Neuronal stem cell (in vitro differentiated cells): ENCODE results near the gene KIF18B.

ENCODE experiments used
- DNase-seq: peaks from one replicate; pipeline ENCODE4 v3.0.0-alpha.2; 2013; ENCODE audit warnings: low spot score
- H2AFZ ChIP-seq: one replicate; pipeline ENCODE4 v1.6.1; 2013; ENCODE audit warnings: mild to moderate bottlenecking, low read length, inconsistent platforms
- H2AK5ac ChIP-seq: 2 replicates; pipeline ENCODE4 v1.6.1; 2013; ENCODE audit warnings: low read depth, mild to moderate bottlenecking, inconsistent platforms, low read length, moderate library complexity, mixed read lengths
- H2BK120ac ChIP-seq: 2 replicates; pipeline ENCODE4 v1.6.1; 2013; ENCODE audit warnings: low read depth, mild to moderate bottlenecking, inconsistent platforms, low read length, moderate library complexity, mixed read lengths
- H2BK12ac ChIP-seq: one replicate; pipeline ENCODE4 v1.6.1; 2013; ENCODE audit warnings: low read length, inconsistent platforms
- H2BK15ac ChIP-seq: 2 replicates; pipeline ENCODE4 v1.6.1; 2013; ENCODE audit warnings: mild to moderate bottlenecking, low read length, inconsistent platforms, mixed read lengths
- H2BK5ac ChIP-seq: one replicate; pipeline ENCODE4 v1.6.1; 2013; ENCODE audit warnings: inconsistent platforms, mild to moderate bottlenecking, low read length, moderate library complexity
- H3K14ac ChIP-seq: one replicate; pipeline ENCODE4 v1.6.1; 2013; ENCODE audit warnings: low read length, inconsistent platforms
- H3K18ac ChIP-seq: 2 replicates; pipeline ENCODE4 v1.6.1; 2013; ENCODE audit warnings: low read length, inconsistent platforms
- H3K23ac ChIP-seq: 2 replicates; pipeline ENCODE4 v1.6.1; 2013; ENCODE audit warnings: low read depth, mild to moderate bottlenecking, mixed read lengths, low read length, inconsistent platforms; ENCODE audit not compliant: poor library complexity
- H3K27ac ChIP-seq: replicated peaks from 3 replicates; pipeline ENCODE4 v1.5.1; 2013; ENCODE audit warnings: low read length, inconsistent platforms
- H3K27me3 ChIP-seq, 3 experiments: 2 replicates each; pipeline ENCODE4 v1.6.1; 2013; ENCODE audit warnings: low read length in 3 of 3, mild to moderate bottlenecking in 2 of 3, inconsistent platforms in 1 of 3, low read depth in 1 of 3, mixed read lengths in 1 of 3, moderate library complexity in 1 of 3; ENCODE audit not compliant: control insufficient read depth in 3 of 3, insufficient read depth in 3 of 3
- H3K36me3 ChIP-seq, 2 donors: replicated peaks in 1 of 2; 2 replicates each; pipeline ENCODE4 v1.6.1; 2013; ENCODE audit warnings: low read length in 2 of 2; ENCODE audit not compliant: control insufficient read depth in 2 of 2, insufficient read depth in 2 of 2
- H3K4ac ChIP-seq: 2 replicates; pipeline ENCODE4 v1.6.1; 2013; ENCODE audit warnings: inconsistent platforms, mild to moderate bottlenecking, low read length, moderate library complexity
- H3K4me1 ChIP-seq, 2 donors: 1 replicate in 1 of 2; 2 replicates in 1 of 2; pipeline ENCODE4 v1.6.1; 2013; ENCODE audit warnings: low read length in 2 of 2, low read depth in 1 of 2; ENCODE audit not compliant: control insufficient read depth in 2 of 2, insufficient read depth in 1 of 2
- H3K4me2 ChIP-seq: one replicate; pipeline ENCODE4 v1.6.1; 2013; ENCODE audit warnings: mild to moderate bottlenecking, low read length, inconsistent platforms; ENCODE audit not compliant: insufficient read depth, poor library complexity, severe bottlenecking
- H3K4me3 ChIP-seq, 2 donors: 2 replicates each; pipeline ENCODE4 v1.5.1; 2013; ENCODE audit warnings: low read length in 2 of 2, mild to moderate bottlenecking in 2 of 2, inconsistent platforms in 1 of 2, moderate library complexity in 1 of 2
- H3K79me1 ChIP-seq: one replicate; pipeline ENCODE4 v1.6.1; 2013; ENCODE audit warnings: low read depth, mild to moderate bottlenecking, inconsistent platforms, low read length, moderate library complexity
- H3K9ac ChIP-seq: one replicate; pipeline ENCODE4 v1.6.1; 2013; ENCODE audit warnings: mild to moderate bottlenecking, low read depth, low read length, inconsistent platforms; ENCODE audit not compliant: poor library complexity
- H3K9me3 ChIP-seq, 2 donors: replicated peaks in 1 of 2; 2 replicates each; pipeline versions ENCODE3 to v1.6.1; 2013; ENCODE audit warnings: low read length in 2 of 2, mild to moderate bottlenecking in 2 of 2, inconsistent platforms in 1 of 2, low read depth in 1 of 2, mixed read lengths in 1 of 2, moderate library complexity in 1 of 2; ENCODE audit not compliant: control insufficient read depth in 2 of 2, insufficient read depth in 1 of 2
- H4K8ac ChIP-seq: one replicate; pipeline ENCODE4 v1.6.1; 2013; ENCODE audit warnings: low read depth, mild to moderate bottlenecking, inconsistent platforms, low read length, moderate library complexity
- H4K91ac ChIP-seq: one replicate; pipeline ENCODE4 v1.6.1; 2013; ENCODE audit warnings: low read length, low read depth, mild to moderate bottlenecking, inconsistent platforms; ENCODE audit not compliant: poor library complexity
- WGBS, 2 donors: extraction: QIAGEN DNeasy Blood & Tissue Kit; methylation state at CpG; one replicate each; pipeline ENCODE4 v1.1.7; 2013; ENCODE audit warnings: missing lambda C conversion rate in 2 of 2, mixed read lengths in 1 of 2; ENCODE audit not compliant: insufficient read length in 2 of 2, insufficient replicate concordance in 1 of 2; ENCODE audit errors: extremely low coverage in 2 of 2; 5-methylcytosine and 5-hydroxymethylcytosine counted together

KIF18B gene

GRCh38 chr17:44922746-44923470, 24.7 kb downstream of the KIF18B start:
- WGBS, 2 donors: no CpG with 5 or more reads among the region's 19 CpGs
- Histone ChIP-seq H3K27me3 (peaks cover 0 to 16% (median 0%) of the 10 kb centered on the region in 3 experiments), H3K14ac (no peak overlapping the region), H4K8ac (no peak overlapping the region), H3K9me3 (no peaks in the 10 kb centered on the region), H3K18ac (peak overlapping the region; percentile 38), H2BK5ac (no peak overlapping the region), H3K4ac (no peak overlapping the region), H4K91ac (peak overlapping the region; percentile 49), H2BK12ac (no peak overlapping the region), H3K4me2 (no peak overlapping the region), H3K23ac (peak overlapping the region; percentile 49), H3K4me1 (peaks cover 0 to 17% of the 10 kb centered on the region in 2 donors), H2BK15ac (peak overlapping the region; percentile 60), H3K27ac (no peak overlapping the region), H2BK120ac (peak overlapping the region; percentile 25), H2AFZ (no peak overlapping the region), H3K79me1 (no peaks in the 10 kb centered on the region), H3K36me3 (peaks cover 22 to 28% of the 10 kb centered on the region in 2 donors), H2AK5ac (peak overlapping the region; percentile 48), H3K9ac (no peak overlapping the region), H3K4me3 (no peak overlapping the region)
- no peak for DNase-seq

GRCh38 chr17:44922136-44922535, 25.4 kb downstream of the KIF18B start:
- Histone ChIP-seq H3K23ac (no peak overlapping the region), H3K9ac (no peak overlapping the region), H3K4me1 (peaks cover 0 to 17% of the 10 kb centered on the region in 2 donors), H3K4me2 (no peak overlapping the region), H3K9me3 (no peaks in the 10 kb centered on the region), H4K8ac (no peak overlapping the region), H3K14ac (no peak overlapping the region), H3K4ac (no peak overlapping the region), H2BK15ac (peak overlapping the region; percentile 60), H3K4me3 (no peak overlapping the region), H3K36me3 (peaks cover 14 to 20% of the 10 kb centered on the region in 2 donors), H2BK120ac (peak overlapping the region; percentile 25), H2AK5ac (peak overlapping the region; percentile 33), H3K79me1 (no peaks in the 10 kb centered on the region), H2BK5ac (no peak overlapping the region), H2AFZ (no peak overlapping the region), H2BK12ac (no peak overlapping the region), H4K91ac (peak overlapping the region; percentile 49), H3K18ac (no peak overlapping the region), H3K27ac (no peak overlapping the region), H3K27me3 (peaks cover 0 to 16% (median 0%) of the 10 kb centered on the region in 3 experiments)
- no peak for DNase-seq
- WGBS, 2 donors: no CpG with 5 or more reads among the region's 6 CpGs

GRCh38 chr17:44921122-44921882, 26.3 kb downstream of the KIF18B start:
- H3K18ac ChIP-seq: peak overlapping the region; percentile 96
- peaks cover 0 to 16% (median 0%) of the 10 kb centered on the region in 3 experiments for H3K27me3 ChIP-seq
- no peaks in the 10 kb centered on the region for H3K79me1 ChIP-seq
- H3K23ac ChIP-seq: peak overlapping the region; percentile 39
- H3K4ac ChIP-seq: peak overlapping the region; percentile 59
- no CpG with 5 or more reads among the region's 11 CpGs for WGBS, 2 donors
- H3K4me1 ChIP-seq: peaks cover 4 to 20% of the 10 kb centered on the region in 2 donors
- H3K4me2 ChIP-seq: no peak overlapping the region
- peak overlapping the region; percentile 29 for H2BK5ac ChIP-seq
- H4K91ac ChIP-seq: no peak overlapping the region
- H3K14ac ChIP-seq: peak overlapping the region; percentile 85
- H2AFZ ChIP-seq: peak overlapping the region; percentile 78
- H2BK12ac ChIP-seq: peak overlapping the region; percentile 97
- H2BK120ac ChIP-seq: peak overlapping the region; percentile 6
- no peak overlapping the region for H3K9ac ChIP-seq
- H3K27ac ChIP-seq: peak overlapping the region; percentile 20
- H2AK5ac ChIP-seq: peak overlapping the region; percentile 92
- H2BK15ac ChIP-seq: peak overlapping the region; percentile 87
- H3K36me3 ChIP-seq: peaks cover 6 to 11% of the 10 kb centered on the region in 2 donors
- H3K4me3 ChIP-seq: no peak overlapping the region
- H3K9me3 ChIP-seq: no peaks in the 10 kb centered on the region
- DNase-seq: peak; percentile 33
- H4K8ac ChIP-seq: no peak overlapping the region

- Histone ChIP-seq H4K91ac (no peak overlapping the region), H4K8ac (no peak overlapping the region), H2BK5ac (peak overlapping the region; percentile 29), H3K79me1 (no peaks in the 10 kb centered on the region), H3K9me3 (no peaks in the 10 kb centered on the region), H3K14ac (no peak overlapping the region), H3K23ac (no peak overlapping the region), H2BK120ac (no peak overlapping the region), H3K18ac (peak overlapping the region; percentile 38), H3K4me1 (peaks cover 10 to 25% of the 10 kb centered on the region in 2 donors), H3K9ac (no peak overlapping the region), H3K4ac (no peak overlapping the region), H2AK5ac (peak overlapping the region; percentile 92), H3K4me2 (no peak overlapping the region), H2AFZ (no peak overlapping the region), H3K27me3 (peaks cover 0 to 16% (median 0%) of the 10 kb centered on the region in 3 experiments), H3K4me3 (no peak overlapping the region), H2BK15ac (peak overlapping the region; percentile 83), H3K36me3 (peaks cover 0 to 4% of the 10 kb centered on the region in 2 donors), H3K27ac (no peak overlapping the region), H2BK12ac (peak overlapping the region; percentile 97)
- DNase-seq: no peak
- WGBS, 2 donors: no CpG with 5 or more reads among the region's 7 CpGs
Observed at GRCh38 chr17:44920565-44920940, 27.0 kb downstream of the KIF18B start.
